HG02763 (cell line): Measurements from ENCODE around the gene SAMD14.

ENCODE experiments used
- ATAC-seq: cut with Tn5 transposase; IDR thresholded peaks from one replicate; pipeline ENCODE4 v1.9.1; 2021; ENCODE audit warnings: mild to moderate bottlenecking, moderate library complexity; ENCODE audit not compliant: unreplicated experiment

SAMD14 gene

DNA sequence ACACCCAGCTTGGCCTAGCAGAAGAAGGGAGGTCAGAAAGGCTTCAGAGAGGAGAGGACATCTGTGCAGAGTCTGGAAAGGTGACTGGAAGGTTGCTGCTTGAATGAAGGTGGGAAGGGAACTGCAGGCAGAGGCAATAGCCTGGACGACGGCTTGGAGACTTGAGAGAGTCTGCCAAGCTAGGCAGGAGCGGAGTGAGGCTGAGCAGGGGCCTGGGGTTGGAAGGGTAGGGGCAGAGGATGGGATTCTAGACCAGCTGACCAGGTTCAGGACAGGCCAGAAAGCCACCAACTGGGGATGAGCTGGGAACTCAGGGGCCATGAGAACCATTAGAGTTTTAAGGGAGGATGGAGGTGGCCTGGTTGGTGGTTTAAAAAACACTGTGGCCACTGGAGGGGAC is 35.5 kb upstream of the SAMD14 start:
- ATAC-seq, result no peak

DNA sequence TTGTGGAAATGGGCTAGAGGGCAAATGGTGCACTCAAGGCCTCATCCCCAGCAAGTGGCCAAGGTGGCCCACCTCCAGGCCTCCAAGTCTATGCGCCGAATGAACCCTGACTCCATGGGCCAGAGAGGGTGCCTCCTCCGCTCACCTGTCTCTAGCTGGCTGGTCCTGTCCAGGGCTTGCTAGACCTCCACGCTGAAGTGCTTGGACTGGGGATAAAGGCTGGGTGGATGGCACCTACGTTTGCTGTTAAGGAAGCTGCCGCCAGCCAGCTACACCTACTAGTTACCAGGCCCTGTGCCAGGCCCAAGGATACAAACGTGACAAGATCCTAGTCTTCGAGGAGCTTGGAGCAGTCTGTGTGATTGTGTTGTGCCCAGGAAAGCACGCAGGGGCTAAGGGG is 35.1 kb upstream of the SAMD14 start:
- ATAC-seq, result no peak

GRCh38 chr17:50164697-50164988 is 34.7 kb upstream of the SAMD14 start:
- ATAC-seq, result no peak

DNA sequence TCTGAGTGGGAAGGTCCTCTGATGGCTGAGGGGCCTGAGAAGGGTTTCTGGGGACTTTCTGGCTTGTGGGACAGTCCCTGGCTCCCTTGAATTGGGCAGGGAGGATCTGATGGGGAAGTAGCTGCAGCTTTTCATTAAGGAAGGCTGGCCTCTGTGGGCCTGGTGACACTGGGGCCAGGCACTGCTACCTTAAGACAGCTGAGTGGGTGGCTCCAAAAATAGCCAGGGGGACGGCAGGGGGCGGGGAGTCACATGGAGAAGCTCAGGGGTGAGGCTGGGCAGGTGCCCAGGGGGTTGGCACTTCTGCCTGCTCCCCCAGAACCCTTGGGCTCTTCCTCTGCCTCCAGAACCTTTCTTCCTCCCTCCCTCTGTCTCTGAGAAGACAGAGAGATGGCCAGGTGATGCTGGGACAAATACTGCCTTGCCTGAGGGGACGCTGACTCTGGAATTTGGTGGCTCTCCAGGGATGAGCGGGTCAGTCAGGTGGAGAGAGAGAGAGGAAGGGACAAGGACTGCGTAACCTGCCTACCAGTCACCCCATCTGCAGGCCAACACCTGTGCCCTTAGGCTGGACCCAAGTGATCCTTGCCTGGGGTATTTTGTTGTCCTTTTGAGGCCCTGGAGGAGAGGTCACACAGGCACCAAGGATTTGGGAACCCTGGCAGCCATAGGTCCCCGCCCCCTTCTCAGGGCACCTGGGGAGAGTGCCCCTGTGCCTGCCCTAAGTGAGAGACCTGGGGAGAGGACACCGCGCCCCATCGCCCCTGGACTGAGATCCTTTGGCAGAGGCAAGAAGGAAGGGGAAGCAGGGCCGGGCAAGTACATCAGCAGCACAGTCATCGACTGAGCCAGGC is 34.1 kb upstream of the SAMD14 start:
- ATAC-seq, result no peak

GRCh38 chr17:50162466-50163254 is 32.7 kb upstream of the SAMD14 start:
- ATAC-seq, result no peak

DNA sequence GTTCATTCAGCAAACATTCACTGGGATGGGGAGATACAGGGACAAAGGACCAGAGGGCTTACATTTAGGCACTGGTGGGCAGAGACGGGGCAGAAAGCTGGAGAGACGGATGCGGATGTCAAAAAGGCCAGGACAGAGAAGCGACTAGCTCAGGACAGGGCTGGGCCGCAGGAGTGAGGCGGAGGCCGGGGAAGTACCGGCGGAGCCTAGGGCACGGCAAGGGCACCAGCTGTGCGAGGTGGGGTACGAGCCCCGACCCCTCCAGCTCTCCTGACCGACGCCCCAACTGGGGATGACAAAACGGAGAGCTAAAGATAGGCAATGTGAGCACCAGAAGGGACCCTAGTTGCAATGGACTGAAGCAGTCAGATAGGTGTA is 31.9 kb upstream of the SAMD14 start:
- ATAC-seq, result no peak

DNA sequence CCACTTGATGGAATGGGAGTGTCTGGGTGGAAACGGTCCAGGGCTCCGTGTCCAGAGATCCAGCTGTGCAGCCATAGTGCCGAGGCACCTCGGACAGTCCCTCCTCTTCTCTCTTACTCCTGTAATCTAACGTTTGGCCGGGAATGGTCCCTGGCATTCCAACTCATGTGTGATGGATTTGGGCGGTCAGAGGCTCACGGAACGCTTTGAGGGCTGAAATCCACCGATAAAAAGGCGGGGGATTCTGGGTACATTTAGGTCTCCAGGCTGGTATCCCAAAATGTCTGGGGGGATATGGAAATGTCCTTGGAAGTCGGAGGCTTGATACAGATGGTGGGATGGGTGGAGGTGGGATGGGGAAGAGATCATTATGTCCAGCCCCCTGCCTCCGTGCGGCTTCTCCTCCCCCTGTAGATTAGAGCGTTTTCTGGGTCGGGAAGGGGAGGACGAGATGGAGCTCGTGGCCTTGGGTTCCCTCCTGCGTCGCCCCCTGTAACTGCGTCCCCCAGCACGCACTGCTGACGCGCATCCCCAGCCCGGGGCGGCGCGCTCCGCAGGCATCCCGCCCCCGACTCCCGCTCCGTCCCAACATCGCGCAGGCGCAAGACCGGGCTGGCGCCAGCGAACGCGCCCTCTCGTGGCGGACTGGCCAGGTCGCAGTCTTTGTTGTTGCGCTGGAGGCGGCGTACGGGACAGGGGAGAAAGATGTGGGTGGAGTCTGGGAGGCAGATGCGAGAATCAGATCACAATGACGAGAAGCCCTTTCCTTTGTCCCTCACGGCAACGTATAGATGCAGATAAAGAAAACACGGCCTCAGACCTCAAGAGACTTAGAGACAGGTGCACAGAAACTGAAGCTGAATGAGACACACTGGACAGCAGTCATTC is 31.3 kb upstream of the SAMD14 start:
- peak; percentile 90 for ATAC-seq

- no peak for ATAC-seq
Measured at GRCh38 chr17:50157891-50158290, 27.9 kb upstream of the SAMD14 start.

- ATAC-seq, result no peak
Measured at GRCh38 chr17:50155115-50155819, 25.3 kb upstream of the SAMD14 start.

- ATAC-seq, result no peak
Measured at GRCh38 chr17:50154604-50155003, 24.6 kb upstream of the SAMD14 start.

DNA sequence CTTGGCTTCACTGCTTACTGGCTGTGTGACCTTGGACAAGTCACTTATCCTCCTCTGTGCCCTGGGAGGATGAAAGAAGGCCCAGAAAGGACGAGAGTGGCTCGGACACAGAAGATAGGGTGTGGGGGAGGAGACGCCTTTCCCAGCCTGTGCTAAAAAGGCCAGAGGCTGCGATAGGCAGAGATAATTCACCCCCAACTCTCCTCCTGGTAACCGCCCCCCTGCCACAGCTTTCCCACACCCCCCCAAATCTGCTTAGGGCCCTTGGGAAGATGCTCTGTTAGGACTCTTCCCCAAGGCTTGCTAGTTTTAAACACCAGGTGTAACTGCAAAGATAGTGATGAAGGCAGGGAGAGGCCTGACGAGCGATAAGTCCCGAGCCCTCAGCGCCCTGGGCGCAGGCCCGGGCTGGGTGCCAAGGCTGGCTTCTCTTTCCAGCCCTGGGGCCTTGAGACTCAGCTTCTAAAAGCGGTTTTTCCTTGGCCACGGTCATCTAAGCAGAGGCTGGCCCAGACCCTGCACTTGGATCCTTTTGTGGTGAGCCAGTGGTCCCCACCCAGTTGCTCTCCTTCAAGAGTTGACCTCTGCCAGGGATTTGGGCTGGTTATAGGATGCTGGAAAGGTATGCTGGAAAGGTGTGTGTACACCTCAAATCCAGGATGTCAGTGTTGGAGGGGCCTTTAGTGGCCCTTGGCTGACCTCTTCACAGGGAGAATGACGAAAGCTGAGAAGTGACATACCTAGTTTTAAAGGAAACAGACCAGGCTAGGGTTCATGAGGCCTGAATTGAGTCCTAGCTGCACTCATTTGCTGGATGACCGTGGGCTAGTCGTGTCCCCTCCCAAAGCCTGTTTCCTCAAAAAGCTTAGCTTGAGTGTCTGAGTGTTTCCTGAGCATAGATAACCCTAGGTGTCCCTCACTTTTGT is 24.0 kb upstream of the SAMD14 start:
- ATAC-seq, result no peak

DNA sequence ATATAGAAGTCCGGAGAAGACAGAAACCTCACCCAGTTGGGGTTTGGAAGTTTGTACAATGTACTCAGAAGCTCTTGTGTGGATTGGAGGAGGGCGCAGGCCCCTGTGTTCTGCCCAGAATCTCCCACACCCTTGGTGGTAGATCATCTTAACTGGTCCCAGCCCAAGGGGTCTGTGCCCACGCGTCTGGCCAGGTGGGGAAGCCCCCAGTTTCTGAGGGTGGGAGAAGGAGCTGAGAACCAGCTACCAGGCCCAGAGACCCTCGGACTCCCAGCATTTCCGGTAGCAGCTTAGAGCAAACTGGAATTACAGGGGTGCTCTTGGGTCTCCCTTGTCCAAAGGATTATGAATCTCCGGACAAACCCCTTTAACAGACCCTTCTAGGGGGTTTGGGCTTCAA is 22.8 kb upstream of the SAMD14 start:
- no peak for ATAC-seq

- no peak for ATAC-seq
Measured at GRCh38 chr17:50151937-50152547, 22.1 kb upstream of the SAMD14 start.

- ATAC-seq, result peak; percentile 37
Measured at GRCh38 chr17:50151041-50151936, 21.3 kb upstream of the SAMD14 start.

- ATAC-seq, result no peak
Measured at GRCh38 chr17:50150354-50151040, 20.5 kb upstream of the SAMD14 start, which contains the start of gene PPP1R9B. PPP1R9B (minus strand) TSS chr17:50150677; CDS start chr17:50150513, 164 bp downstream.

GRCh38 chr17:50149417-50150353 is 19.7 kb upstream of the SAMD14 start:
- no peak for ATAC-seq

DNA sequence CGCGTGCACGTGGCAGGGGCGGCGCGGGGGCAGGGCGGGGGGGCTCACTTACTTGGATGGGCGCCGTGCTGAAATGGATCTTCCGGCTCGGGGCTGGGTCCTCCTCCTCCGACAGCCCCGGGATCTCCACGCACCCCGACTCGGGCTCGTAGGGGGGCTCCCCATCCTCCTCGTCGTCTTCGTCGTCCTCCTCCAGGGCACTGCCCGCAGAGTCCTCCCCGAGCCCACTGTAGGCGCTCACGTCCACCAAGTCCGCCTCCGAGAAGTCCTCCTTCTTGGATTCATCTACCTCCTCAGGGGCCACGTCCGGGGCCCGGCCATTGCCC is 19.1 kb upstream of the SAMD14 start:
- ATAC-seq, result peak; percentile 6
